H1 (cell line): ENCODE data around the gene DPEP1.

Experiments
- EZH2 ChIP-seq: fragments of 200-600 bp; sonication (generic); IDR thresholded peaks from 2 replicates; pipeline ENCODE4 v1.7.1; 2012; ENCODE audit warnings: low read depth, mild to moderate bottlenecking, moderate library complexity, low read length, inconsistent platforms; ENCODE audit not compliant: severe bottlenecking
- JUN ChIP-seq: IDR thresholded peaks from 2 replicates; pipeline ENCODE4 v1.6.1; 2011; ENCODE audit warnings: low read depth, mild to moderate bottlenecking, improper control_type of control experiment, low read length
- POLR2A ChIP-seq, 2 experiments: IDR thresholded peaks; 1 replicate in 1 of 2; 2 replicates in 1 of 2; pipeline ENCODE4 v1.6.1; 2011; ENCODE audit warnings: low read depth in 2 of 2, low read length in 2 of 2, mild to moderate bottlenecking in 2 of 2; ENCODE audit errors: control extremely low read depth in 1 of 2
- RAD21 ChIP-seq, 2 experiments: IDR thresholded peaks in 1 of 2; conservative IDR thresholded peaks in 1 of 2; 2 replicates each; pipeline ENCODE4 v1.6.1; 2011; ENCODE audit warnings: low read depth in 2 of 2, low read length in 2 of 2, improper control_type of control experiment in 1 of 2, inconsistent platforms in 1 of 2, mild to moderate bottlenecking in 1 of 2, moderate library complexity in 1 of 2
- SIN3A ChIP-seq, 2 experiments: IDR thresholded peaks in 1 of 2; conservative IDR thresholded peaks in 1 of 2; 2 replicates each; pipeline ENCODE4 v1.6.1; 2011 to 2012; ENCODE audit warnings: low read length in 2 of 2, improper control_type of control experiment in 1 of 2, low read depth in 1 of 2, mild to moderate bottlenecking in 1 of 2
- YY1 ChIP-seq: IDR thresholded peaks from 2 replicates; pipeline ENCODE4 v1.6.1; 2011; ENCODE audit warnings: low read depth, mild to moderate bottlenecking, low read length
- TF ChIP-seq, protein P1 (sequence below): IDR thresholded peaks from 2 replicates; pipeline ENCODE4 v1.6.1; 2011; ENCODE audit warnings: low read length, improper control_type of control experiment
- TF ChIP-seq, protein P2 (sequence below), 3 experiments: IDR thresholded peaks; 1 replicate in 2 of 3; 2 replicates in 1 of 3; pipeline versions ENCODE4 v1.5.1 to v1.6.1; 2011; ENCODE audit warnings: low read length in 3 of 3, mild to moderate bottlenecking in 3 of 3, inconsistent platforms in 2 of 3, low read depth in 1 of 3, moderate library complexity in 1 of 3; ENCODE audit not compliant: insufficient read depth in 1 of 3; ENCODE audit errors: control extremely low read depth in 1 of 3

DNA sequence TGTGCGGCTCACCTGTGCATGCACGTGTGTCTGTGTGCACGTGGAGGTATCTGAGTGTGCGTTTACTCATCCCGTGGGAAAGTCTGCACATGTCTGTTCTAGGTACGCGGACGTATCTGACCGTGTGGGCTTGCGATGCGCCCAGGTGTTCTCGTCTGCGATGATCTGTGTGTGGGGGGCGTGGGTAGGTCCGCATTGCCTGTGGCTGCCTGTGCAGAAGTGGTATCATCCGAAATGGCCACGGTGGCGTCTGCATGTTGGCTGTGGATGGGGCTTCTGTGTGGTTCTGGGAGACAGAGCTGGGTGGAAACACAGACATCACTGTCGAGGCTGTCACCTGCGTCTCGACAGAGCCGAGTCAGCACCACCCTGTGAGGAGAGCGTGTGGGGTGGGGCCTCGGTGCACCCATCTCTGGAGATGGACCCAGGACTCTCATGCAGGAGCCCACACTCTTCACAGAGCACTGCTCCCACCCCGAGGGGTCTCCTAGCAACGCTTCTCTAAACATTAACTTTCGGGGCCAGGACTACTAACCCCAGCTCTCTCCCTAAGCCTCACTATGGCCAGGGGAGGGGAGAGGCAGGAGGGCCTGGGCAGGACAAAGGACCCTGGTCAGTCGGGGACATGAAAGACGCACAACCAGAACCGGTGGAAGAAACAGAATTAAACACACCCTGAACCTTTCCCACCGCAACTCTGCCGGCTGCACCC is 8.4 kb downstream of the DPEP1 start:
- TF ChIP-seq, protein P1, sequence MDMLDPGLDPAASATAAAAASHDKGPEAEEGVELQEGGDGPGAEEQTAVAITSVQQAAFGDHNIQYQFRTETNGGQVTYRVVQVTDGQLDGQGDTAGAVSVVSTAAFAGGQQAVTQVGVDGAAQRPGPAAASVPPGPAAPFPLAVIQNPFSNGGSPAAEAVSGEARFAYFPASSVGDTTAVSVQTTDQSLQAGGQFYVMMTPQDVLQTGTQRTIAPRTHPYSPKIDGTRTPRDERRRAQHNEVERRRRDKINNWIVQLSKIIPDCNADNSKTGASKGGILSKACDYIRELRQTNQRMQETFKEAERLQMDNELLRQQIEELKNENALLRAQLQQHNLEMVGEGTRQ, result no peak
- TF ChIP-seq JUN (no peak), POLR2A (IDR thresholded peaks at IDR 0.05; ENCODE audit: control extremely low read depth in 1 of 2, low read depth in 2 of 2, low read length in 2 of 2) (no peak), SIN3A (conservative IDR thresholded peaks at IDR 0.05 in 1 of 2, IDR thresholded peaks at IDR 0.05 in 1 of 2; ENCODE audit: low read depth in 1 of 2, low read length in 2 of 2) (no peak), YY1 (no peak), EZH2 (no peak), RAD21 (IDR thresholded peaks at IDR 0.05 in 1 of 2, conservative IDR thresholded peaks at IDR 0.05 in 1 of 2; ENCODE audit: low read depth in 2 of 2, low read length in 2 of 2) (no peak)
- TF ChIP-seq, protein P2, sequence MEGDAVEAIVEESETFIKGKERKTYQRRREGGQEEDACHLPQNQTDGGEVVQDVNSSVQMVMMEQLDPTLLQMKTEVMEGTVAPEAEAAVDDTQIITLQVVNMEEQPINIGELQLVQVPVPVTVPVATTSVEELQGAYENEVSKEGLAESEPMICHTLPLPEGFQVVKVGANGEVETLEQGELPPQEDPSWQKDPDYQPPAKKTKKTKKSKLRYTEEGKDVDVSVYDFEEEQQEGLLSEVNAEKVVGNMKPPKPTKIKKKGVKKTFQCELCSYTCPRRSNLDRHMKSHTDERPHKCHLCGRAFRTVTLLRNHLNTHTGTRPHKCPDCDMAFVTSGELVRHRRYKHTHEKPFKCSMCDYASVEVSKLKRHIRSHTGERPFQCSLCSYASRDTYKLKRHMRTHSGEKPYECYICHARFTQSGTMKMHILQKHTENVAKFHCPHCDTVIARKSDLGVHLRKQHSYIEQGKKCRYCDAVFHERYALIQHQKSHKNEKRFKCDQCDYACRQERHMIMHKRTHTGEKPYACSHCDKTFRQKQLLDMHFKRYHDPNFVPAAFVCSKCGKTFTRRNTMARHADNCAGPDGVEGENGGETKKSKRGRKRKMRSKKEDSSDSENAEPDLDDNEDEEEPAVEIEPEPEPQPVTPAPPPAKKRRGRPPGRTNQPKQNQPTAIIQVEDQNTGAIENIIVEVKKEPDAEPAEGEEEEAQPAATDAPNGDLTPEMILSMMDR (IDR thresholded peaks at IDR 0.05; ENCODE audit: control extremely low read depth in 1 of 3, insufficient read depth in 1 of 3, low read depth in 1 of 3, low read length in 3 of 3), result no peak
